ENCODE data around the gene PROC.
A peak's percentile ranks its signal among the peaks of the same experiment; 100 is the strongest.

Gene PROC

GRCh38 chr2:127415593-127416505, 2.4 kb upstream of the PROC start:
- DNase-seq, result peak; percentile 92

DNA sequence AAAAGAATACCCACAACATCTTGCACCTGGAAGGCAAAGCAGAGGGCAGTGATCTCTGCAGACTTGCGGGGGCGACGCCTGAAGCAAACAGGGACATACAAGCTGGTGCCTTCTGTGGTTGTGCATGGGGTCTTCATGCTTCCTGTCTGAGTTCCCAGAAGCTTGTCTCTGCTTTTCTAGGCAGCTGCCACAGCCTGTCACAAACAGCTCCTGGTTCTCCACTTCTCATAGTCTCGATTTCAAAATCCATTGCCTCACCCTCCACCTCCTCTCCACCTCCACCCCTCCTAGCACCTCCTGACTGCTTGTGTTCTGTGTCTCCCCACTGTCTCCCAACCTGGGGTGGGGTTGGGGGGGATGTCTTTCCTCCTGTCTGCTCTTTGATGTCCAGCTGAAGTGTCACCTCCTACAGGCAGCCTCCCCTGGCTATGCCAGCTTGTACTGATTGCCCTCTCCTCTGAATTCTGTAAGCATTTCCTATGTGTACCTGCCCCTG, 1.7 kb upstream of the PROC start:
- DNase-seq, result no peak

- no peak for DNase-seq
Observed at GRCh38 chr2:127417406-127417805, 821 bp upstream of the PROC start.

DNA sequence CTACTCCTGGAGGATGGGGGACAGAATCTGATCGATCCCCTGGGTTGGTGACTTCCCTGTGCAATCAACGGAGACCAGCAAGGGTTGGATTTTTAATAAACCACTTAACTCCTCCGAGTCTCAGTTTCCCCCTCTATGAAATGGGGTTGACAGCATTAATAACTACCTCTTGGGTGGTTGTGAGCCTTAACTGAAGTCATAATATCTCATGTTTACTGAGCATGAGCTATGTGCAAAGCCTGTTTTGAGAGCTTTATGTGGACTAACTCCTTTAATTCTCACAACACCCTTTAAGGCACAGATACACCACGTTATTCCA, 844 bp downstream of the PROC start:
- no peak for DNase-seq

DNA sequence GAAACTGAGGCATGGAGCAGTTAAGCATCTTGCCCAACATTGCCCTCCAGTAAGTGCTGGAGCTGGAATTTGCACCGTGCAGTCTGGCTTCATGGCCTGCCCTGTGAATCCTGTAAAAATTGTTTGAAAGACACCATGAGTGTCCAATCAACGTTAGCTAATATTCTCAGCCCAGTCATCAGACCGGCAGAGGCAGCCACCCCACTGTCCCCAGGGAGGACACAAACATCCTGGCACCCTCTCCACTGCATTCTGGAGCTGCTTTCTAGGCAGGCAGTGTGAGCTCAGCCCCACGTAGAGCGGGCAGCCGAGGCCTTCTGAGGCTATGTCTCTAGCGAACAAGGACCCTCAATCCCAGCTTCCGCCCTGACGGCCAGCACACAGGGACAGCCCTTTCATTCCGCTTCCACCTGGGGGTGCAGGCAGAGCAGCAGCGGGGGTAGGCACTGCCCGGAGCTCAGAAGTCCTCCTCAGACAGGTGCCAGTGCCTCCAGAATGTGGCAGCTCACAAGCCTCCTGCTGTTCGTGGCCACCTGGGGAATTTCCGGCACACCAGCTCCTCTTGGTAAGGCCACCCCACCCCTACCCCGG, 1.3 kb downstream of the PROC start:
- peak; percentile 44 for DNase-seq

DNA sequence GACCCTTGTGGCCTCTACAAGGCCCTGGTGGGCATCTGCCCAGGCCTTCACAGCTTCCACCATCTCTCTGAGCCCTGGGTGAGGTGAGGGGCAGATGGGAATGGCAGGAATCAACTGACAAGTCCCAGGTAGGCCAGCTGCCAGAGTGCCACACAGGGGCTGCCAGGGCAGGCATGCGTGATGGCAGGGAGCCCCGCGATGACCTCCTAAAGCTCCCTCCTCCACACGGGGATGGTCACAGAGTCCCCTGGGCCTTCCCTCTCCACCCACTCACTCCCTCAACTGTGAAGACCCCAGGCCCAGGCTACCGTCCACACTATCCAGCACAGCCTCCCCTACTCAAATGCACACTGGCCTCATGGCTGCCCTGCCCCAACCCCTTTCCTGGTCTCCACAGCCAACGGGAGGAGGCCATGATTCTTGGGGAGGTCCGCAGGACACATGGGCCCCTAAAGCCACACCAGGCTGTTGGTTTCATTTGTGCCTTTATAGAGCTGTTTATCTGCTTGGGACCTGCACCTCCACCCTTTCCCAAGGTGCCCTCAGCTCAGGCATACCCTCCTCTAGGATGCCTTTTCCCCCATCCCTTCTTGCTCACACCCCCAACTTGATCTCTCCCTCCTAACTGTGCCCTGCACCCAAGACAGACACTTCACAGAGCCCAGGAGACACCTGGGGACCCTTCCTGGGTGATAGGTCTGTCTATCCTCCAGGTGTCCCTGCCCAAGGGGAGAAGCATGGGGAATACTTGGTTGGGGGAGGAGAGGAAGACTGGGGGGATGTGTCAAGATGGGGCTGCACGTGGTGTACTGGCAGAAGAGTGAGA, 2.0 kb downstream of the PROC start:
- DNase-seq, result no peak

DNA sequence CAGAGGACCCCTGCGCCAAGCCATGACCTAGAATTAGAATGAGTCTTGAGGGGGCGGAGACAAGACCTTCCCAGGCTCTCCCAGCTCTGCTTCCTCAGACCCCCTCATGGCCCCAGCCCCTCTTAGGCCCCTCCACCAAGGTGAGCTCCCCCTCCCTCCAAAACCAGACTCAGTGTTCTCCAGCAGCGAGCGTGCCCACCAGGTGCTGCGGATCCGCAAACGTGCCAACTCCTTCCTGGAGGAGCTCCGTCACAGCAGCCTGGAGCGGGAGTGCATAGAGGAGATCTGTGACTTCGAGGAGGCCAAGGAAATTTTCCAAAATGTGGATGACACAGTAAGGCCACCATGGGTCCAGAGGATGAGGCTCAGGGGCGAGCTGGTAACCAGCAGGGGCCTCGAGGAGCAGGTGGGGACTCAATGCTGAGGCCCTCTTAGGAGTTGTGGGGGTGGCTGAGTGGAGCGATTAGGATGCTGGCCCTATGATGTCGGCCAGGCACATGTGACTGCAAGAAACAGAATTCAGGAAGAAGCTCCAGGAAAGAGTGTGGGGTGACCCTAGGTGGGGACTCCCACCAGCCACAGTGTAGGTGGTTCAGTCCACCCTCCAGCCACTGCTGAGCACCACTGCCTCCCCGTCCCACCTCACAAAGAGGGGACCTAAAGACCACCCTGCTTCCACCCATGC, 3.0 kb downstream of the PROC start:
- DNase-seq, result no peak

GRCh38 chr2:127421871-127422558, 3.8 kb downstream of the PROC start:
- no peak for DNase-seq

DNA sequence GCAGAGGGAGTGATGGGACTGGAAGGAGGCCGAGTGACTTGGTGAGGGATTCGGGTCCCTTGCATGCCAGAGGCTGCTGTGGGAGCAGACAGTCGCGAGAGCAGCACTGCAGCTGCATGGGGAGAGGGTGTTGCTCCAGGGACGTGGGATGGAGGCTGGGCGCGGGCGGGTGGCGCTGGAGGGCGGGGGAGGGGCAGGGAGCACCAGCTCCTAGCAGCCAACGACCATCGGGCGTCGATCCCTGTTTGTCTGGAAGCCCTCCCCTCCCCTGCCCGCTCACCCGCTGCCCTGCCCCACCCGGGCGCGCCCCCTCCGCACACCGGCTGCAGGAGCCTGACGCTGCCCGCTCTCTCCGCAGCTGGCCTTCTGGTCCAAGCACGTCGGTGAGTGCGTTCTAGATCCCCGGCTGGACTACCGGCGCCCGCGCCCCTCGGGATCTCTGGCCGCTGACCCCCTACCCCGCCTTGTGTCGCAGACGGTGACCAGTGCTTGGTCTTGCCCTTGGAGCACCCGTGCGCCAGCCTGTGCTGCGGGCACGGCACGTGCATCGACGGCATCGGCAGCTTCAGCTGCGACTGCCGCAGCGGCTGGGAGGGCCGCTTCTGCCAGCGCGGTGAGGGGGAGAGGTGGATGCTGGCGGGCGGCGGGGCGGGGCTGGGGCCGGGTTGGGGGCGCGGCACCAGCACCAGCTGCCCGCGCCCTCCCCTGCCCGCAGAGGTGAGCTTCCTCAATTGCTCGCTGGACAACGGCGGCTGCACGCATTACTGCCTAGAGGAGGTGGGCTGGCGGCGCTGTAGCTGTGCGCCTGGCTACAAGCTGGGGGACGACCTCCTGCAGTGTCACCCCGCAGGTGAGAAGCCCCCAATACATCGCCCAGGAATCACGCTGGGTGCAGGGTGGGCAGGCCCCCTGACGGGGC, 4.6 kb downstream of the PROC start:
- DNase-seq, result no peak

GRCh38 chr2:127423478-127423843, 5.2 kb downstream of the PROC start:
- peak; percentile 40 for DNase-seq

DNA sequence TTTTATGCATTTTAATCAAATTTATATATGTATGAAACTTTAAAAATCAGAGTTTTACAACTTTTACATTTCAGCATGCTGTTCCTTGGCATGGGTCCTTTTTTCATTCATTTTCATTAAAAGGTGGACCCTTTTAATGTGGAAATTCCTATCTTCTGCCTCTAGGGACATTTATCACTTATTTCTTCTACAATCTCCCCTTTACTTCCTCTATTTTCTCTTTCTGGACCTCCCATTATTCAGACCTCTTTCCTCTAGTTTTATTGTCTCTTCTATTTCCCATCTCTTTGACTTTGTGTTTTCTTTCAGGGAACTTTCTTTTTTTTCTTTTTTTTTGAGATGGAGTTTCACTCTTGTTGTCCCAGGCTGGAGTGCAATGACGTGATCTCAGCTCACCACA, 5.7 kb downstream of the PROC start:
- DNase-seq, result no peak

GRCh38 chr2:127424598-127425520, 6.6 kb downstream of the PROC start:
- no peak for DNase-seq

- no peak for DNase-seq
Observed at GRCh38 chr2:127425540-127426490, 7.6 kb downstream of the PROC start.

DNA sequence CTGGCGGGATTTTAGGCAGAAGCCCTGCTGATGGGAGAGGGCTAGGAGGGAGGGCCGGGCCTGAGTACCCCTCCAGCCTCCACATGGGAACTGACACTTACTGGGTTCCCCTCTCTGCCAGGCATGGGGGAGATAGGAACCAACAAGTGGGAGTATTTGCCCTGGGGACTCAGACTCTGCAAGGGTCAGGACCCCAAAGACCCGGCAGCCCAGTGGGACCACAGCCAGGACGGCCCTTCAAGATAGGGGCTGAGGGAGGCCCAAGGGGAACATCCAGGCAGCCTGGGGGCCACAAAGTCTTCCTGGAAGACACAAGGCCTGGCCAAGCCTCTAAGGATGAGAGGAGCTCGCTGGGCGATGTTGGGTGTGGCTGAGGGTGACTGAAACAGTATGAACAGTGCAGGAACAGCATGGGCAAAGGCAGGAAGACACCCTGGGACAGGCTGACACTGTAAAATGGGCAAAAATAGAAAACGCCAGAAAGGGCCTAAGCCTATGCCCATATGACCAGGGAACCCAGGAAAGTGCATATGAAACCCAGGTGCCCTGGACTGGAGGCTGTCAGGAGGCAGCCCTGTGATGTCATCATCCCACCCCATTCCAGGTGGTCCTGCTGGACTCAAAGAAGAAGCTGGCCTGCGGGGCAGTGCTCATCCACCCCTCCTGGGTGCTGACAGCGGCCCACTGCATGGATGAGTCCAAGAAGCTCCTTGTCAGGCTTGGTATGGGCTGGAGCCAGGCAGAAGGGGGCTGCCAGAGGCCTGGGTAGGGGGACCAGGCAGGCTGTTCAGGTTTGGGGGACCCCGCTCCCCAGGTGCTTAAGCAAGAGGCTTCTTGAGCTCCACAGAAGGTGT, 8.5 kb downstream of the PROC start:
- no peak for DNase-seq

GRCh38 chr2:127427376-127428056, 9.3 kb downstream of the PROC start:
- DNase-seq, result no peak

GRCh38 chr2:127428057-127428814, 10.0 kb downstream of the PROC start:
- DNase-seq, result no peak

GRCh38 chr2:127428815-127429109, 10.5 kb downstream of the PROC start:
- no peak for DNase-seq
